Measurements from ENCODE around the gene DYSF. TPM values are rescaled to one million over a fixed set of nuclear protein-coding genes. Genes with fewer than 3 reads are reported as not detected.

The DYSF gene
- total and polyA plus RNA-seq, 2 donors (not counting 3 experiments of a cell fraction or from before 2014, with no cell fraction given), result 50.9 to 152 TPM

- no peaks in the 10 kb centered on the region for H3K4me1 ChIP-seq (ENCODE audit: control insufficient read depth, extremely low read depth, insufficient read depth, low read length)
- no TSS peak for BruUV-seq (replicated peaks)
- dilution Hi-C loops (cut with MboI; ENCODE audit: extremely low pct_ligation_motif_present, low sequenced_read_pairs) (no loop called here), intact Hi-C loops (cut with micrococcal nuclease) (no loop called here)
- ChIA-PET CTCF (interaction anchor here (1.0 kb wide), 1 partner anchor 9 kb away, joined by 3 read pairs; no protein-coding TSS in a partner anchor), POLR2A (no interaction called here)
- DNase-seq (ENCODE audit: low read depth, low spot score) (no peak), FAIRE-seq (no peak)
- no peaks in the 10 kb centered on the region for H3K9me3 ChIP-seq (replicated peaks; ENCODE audit: control insufficient read depth, insufficient read depth, low read length)
- peaks cover 0 to 13% of the 10 kb centered on the region in 2 experiments for H3K36me3 ChIP-seq (ENCODE audit: control insufficient read depth in 2 of 2, extremely low read depth in 1 of 2, insufficient read depth in 2 of 2, low read length in 2 of 2)
- H3K9me1 ChIP-seq (replicated peaks; ENCODE audit: control insufficient read depth, extremely low read depth, insufficient read depth, low read length), result no peaks in the 10 kb centered on the region
- no peak overlapping the region for H3K4me3 ChIP-seq (replicated peaks in 1 of 3; ENCODE audit: insufficient read depth in 1 of 3, low read depth in 1 of 3, low read length in 3 of 3)
- no peak overlapping the region for H3K27ac ChIP-seq (ENCODE audit: insufficient read depth, low read depth, low read length)
- H3K9ac ChIP-seq (replicated peaks; ENCODE audit: extremely low read depth, insufficient read depth, low read length), result no peak overlapping the region
- TF ChIP-seq GATA2 (IDR thresholded peaks at IDR 0.05; ENCODE audit: insufficient read depth, insufficient read length, low read depth, low read length), result no peak
- no peak for TF ChIP-seq FOS (IDR thresholded peaks at IDR 0.05; ENCODE audit: borderline replicate concordance, insufficient read depth, low read length)
- no peak for TF ChIP-seq CTCF (IDR thresholded peaks at IDR 0.05; ENCODE audit: extremely low read depth in 1 of 2, insufficient read depth in 1 of 2, low read depth in 1 of 2, low read length in 2 of 2)
- TF ChIP-seq MYC (IDR thresholded peaks at IDR 0.05; ENCODE audit: low read depth, low read length), result no peak
- no peak for TF ChIP-seq MAX (IDR thresholded peaks at IDR 0.05; ENCODE audit: insufficient read depth, insufficient read length)
- TF ChIP-seq POLR2A (IDR thresholded peaks at IDR 0.05; ENCODE audit: low read depth, low read length), result no peak
- no peak for TF ChIP-seq POLR2AphosphoS5 (IDR thresholded peaks at IDR 0.05; ENCODE audit: insufficient read depth, low read depth, low read length)
- no peak for TF ChIP-seq EZH2 (IDR thresholded peaks at IDR 0.05; ENCODE audit: borderline replicate concordance, low read depth, low read length, severe bottlenecking)
- TF ChIP-seq JUN (IDR thresholded peaks at IDR 0.05; ENCODE audit: borderline replicate concordance, insufficient read depth, insufficient read length, low read depth), result no peak
- no peak overlapping the region for H3K4me2 ChIP-seq (ENCODE audit: insufficient read depth, low read length)
- no peak overlapping the region for H2AFZ ChIP-seq (ENCODE audit: low read depth, low read length)
- H4K20me1 ChIP-seq (replicated peaks; ENCODE audit: control insufficient read depth, extremely low read depth, insufficient read depth, low read length), result no peaks in the 10 kb centered on the region
- H3K79me2 ChIP-seq (ENCODE audit: control insufficient read depth, insufficient read depth, low read length), result no peaks in the 10 kb centered on the region
- no peaks in the 10 kb centered on the region for H3K27me3 ChIP-seq (ENCODE audit: control insufficient read depth in 2 of 2, insufficient read depth in 2 of 2, low read length in 2 of 2)
These were observed 186.4 kb downstream of the DYSF start for GRCh38 chr2:71639735-71640134.

Data from endothelial cell of umbilical vein (primary cell).